Caki2 (cell line): ENCODE data around the gene ZNF512B. TPM values are rescaled to one million over a fixed set of nuclear protein-coding genes. Genes with fewer than 3 reads are reported as not detected.
"Not testable (repeated sequence)": the region's sequence is repeated elsewhere in the genome, so short reads cannot be mapped to it uniquely, and the experiment has no call there.

Source experiments
- DNase-seq: peaks from one replicate; pipeline ENCODE4 v3.0.0-alpha.2; 2015; ENCODE audit warnings: low read depth
- in situ Hi-C: cut with HindIII; loops from 2 replicates; pipeline ENCODE4 v1.10.0; 2016; ENCODE audit warnings: low sequenced_read_pairs, low pct_unique_long_range_greater_than_20kb, mixed read lengths
- total RNA-seq: library from RNA; depleted of rRNA; stranded (reverse); fragments of >200 nt; shearing (Covaris generic); gene quantifications from 2 replicates; pipeline ENCODE4 v1.2.3, GENCODE V29; 2014; ENCODE audit warnings: low replicate concordance

ZNF512B gene
- total RNA-seq, 1 experiment from 2014 or later = 6.6 TPM

GRCh38 chr20:63979229-63979556 is 9.5 kb upstream of the ZNF512B start:
- DNase-seq = no peak
- in situ Hi-C loops = no loop called here

- in situ Hi-C loops = no loop called here
- peak; percentile 66 for DNase-seq
Measured at GRCh38 chr20:63978319-63979228, 8.8 kb upstream of the ZNF512B start.

GRCh38 chr20:63977739-63978276 is 8.1 kb upstream of the ZNF512B start:
- DNase-seq = no peak
- in situ Hi-C loops = no loop called here

- in situ Hi-C loops = no loop called here
- no peak for DNase-seq
Measured at GRCh38 chr20:63976980-63977738, 7.4 kb upstream of the ZNF512B start.

GRCh38 chr20:63976511-63976910 is 6.8 kb upstream of the ZNF512B start:
- in situ Hi-C loops, DNase-seq: not testable (repeated sequence)

GRCh38 chr20:63974402-63975200 is 4.9 kb upstream of the ZNF512B start:
- DNase-seq = peak; percentile 30
- in situ Hi-C loops = no loop called here

GRCh38 chr20:63973636-63974401 is 4.1 kb upstream of the ZNF512B start:
- in situ Hi-C loops = no loop called here
- peak; percentile 86 for DNase-seq

GRCh38 chr20:63973160-63973479 is 3.4 kb upstream of the ZNF512B start:
- in situ Hi-C loops = no loop called here
- no peak for DNase-seq

GRCh38 chr20:63972312-63973159 is 2.8 kb upstream of the ZNF512B start:
- no peak for DNase-seq
- in situ Hi-C loops = no loop called here

- in situ Hi-C loops, DNase-seq: not testable (repeated sequence)
Measured at GRCh38 chr20:63971960-63972311, 2.2 kb upstream of the ZNF512B start.

- DNase-seq = no peak
- in situ Hi-C loops = no loop called here
Measured at GRCh38 chr20:63970714-63971431, 1.1 kb upstream of the ZNF512B start.

- DNase-seq = no peak
- in situ Hi-C loops = no loop called here
Measured at GRCh38 chr20:63968928-63969760, 586 bp downstream of the ZNF512B start.

GRCh38 chr20:63968136-63968927 is 1.4 kb downstream of the ZNF512B start:
- in situ Hi-C loops = no loop called here
- no peak for DNase-seq

- DNase-seq = no peak
- in situ Hi-C loops = no loop called here
Measured at GRCh38 chr20:63967330-63968135, 2.2 kb downstream of the ZNF512B start.
